ENCODE measurements around the gene SCFD2. TPM values are rescaled to one million over a fixed set of nuclear protein-coding genes. Genes with fewer than 3 reads are reported as not detected.

Gene SCFD2
- total RNA-seq, 2 experiments from 2014 or later: 18.8 to 19.9 TPM

DNA sequence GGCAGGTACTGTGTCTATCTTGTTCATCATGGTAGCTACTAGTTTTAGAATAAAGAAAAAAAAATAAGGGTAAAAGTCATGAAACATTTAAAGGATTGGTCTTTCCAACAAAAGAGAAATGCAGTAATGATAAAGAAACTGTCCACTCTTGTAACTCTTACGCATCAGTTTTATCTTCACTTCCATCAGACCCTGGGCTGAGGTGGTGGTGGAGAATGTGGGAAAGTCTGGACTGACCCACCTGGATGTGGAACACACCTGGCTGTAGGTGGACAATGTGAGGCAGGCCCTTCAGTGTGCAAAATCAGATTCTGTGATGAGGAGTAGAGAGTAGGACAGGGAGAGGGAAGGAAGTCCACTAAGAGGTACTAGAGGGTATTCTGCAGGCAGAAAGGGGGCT lies 375.2 kb downstream of the SCFD2 start:
- no peak overlapping the region for H3K4me3 Mint-ChIP-seq
- H3K4me1 Mint-ChIP-seq (ENCODE audit: low read depth): no peaks in the 10 kb centered on the region
- ChIA-PET POLR2A (no interaction called here), CTCF (no interaction called here)
- no peak for DNase-seq
- H3K27me3 Mint-ChIP-seq: no peaks in the 10 kb centered on the region
- no peaks in the 10 kb centered on the region for H3K9me3 Mint-ChIP-seq
- H3K27ac Mint-ChIP-seq: no peak overlapping the region
- intact Hi-C loops (cut with micrococcal nuclease): no loop called here
- H3K36me3 Mint-ChIP-seq: peaks cover 1% of the 10 kb centered on the region

- Mint-ChIP-seq H3K27ac (no peak overlapping the region), H3K4me1 (ENCODE audit: low read depth) (no peaks in the 10 kb centered on the region), H3K9me3 (no peaks in the 10 kb centered on the region), H3K36me3 (peaks cover 1% of the 10 kb centered on the region), H3K4me3 (no peak overlapping the region), H3K27me3 (no peaks in the 10 kb centered on the region)
- intact Hi-C loops (cut with micrococcal nuclease): no loop called here
- POLR2A ChIA-PET: no interaction called here
- CTCF ChIA-PET: no interaction called here
- DNase-seq: no peak
Measured at GRCh38 chr4:52989865-52990264, 376.0 kb downstream of the SCFD2 start.

DNA sequence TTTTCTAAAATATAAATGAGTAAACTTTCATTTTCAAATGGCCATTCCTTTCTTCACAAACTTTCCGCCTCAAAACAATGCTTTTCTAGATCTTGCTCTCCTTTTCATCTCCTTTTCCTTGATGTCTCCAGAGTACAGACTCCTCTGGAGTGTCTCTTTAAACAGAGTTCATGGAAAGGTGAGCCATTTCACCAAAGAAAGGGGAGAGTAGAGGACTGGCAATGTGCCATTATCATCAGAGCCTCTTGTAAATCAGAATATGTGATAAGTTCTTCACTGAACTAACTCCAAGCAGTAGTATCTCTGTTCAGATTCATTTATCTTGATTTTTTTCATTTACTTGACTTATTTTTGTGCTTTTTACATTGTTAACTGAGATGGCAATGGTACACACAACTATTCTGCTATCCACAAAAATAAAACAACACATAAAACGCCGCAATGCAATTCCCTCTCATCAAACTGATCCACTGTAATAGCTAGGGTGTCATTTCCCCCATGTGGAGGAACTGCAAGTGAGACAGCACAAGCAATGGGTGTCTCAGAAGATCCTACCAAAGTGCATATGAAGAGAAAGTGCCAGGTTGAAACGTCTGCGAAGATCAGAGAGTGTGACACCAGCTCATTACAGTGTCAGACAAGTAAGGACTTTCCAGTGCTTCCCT lies 378.3 kb downstream of the SCFD2 start:
- no peak for DNase-seq
- intact Hi-C loops (cut with micrococcal nuclease): no loop called here
- Mint-ChIP-seq H3K4me3 (no peak overlapping the region), H3K27ac (no peak overlapping the region), H3K36me3 (no peaks in the 10 kb centered on the region), H3K27me3 (no peaks in the 10 kb centered on the region), H3K9me3 (no peaks in the 10 kb centered on the region), H3K4me1 (ENCODE audit: low read depth) (peaks cover 4% of the 10 kb centered on the region)
- ChIA-PET CTCF (interaction anchor here (1.5 to 8.8 kb wide), 2 partner anchors 441 to 611 kb away, joined by 5 to 132 read pairs; no protein-coding TSS in a partner anchor), POLR2A (no interaction called here)

DNA sequence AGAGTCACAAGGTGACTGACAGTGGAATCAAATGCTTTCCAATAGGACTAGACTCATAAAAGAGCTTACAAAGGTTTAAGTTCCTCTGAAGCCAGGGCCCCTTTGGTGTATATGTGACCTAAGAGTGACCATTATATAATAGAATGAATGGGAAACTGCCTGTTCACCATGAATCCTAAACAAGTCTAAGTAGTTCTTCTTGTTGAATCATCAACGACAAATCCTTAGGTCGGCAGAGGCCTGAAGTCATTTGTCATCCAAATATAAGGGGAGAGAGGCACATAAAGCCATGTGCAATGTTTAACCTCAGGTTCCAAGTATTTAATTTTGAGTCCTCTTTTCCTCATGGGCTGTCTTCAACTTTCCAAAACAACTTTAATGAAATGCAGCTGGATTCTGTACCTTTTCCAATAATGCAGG lies 381.4 kb downstream of the SCFD2 start:
- POLR2A ChIA-PET: no interaction called here
- Mint-ChIP-seq H3K4me1 (ENCODE audit: low read depth) (peaks cover 4% of the 10 kb centered on the region), H3K4me3 (no peak overlapping the region), H3K27ac (no peak overlapping the region), H3K36me3 (no peaks in the 10 kb centered on the region), H3K9me3 (no peaks in the 10 kb centered on the region), H3K27me3 (no peaks in the 10 kb centered on the region)
- DNase-seq: no peak
- CTCF ChIA-PET: interaction anchor here (1.0 to 8.8 kb wide), 7 partner anchors 8 to 1250 kb away, joined by 3 to 132 read pairs (median 4); no protein-coding TSS in a partner anchor
- intact Hi-C loops (cut with micrococcal nuclease): no loop called here

DNA sequence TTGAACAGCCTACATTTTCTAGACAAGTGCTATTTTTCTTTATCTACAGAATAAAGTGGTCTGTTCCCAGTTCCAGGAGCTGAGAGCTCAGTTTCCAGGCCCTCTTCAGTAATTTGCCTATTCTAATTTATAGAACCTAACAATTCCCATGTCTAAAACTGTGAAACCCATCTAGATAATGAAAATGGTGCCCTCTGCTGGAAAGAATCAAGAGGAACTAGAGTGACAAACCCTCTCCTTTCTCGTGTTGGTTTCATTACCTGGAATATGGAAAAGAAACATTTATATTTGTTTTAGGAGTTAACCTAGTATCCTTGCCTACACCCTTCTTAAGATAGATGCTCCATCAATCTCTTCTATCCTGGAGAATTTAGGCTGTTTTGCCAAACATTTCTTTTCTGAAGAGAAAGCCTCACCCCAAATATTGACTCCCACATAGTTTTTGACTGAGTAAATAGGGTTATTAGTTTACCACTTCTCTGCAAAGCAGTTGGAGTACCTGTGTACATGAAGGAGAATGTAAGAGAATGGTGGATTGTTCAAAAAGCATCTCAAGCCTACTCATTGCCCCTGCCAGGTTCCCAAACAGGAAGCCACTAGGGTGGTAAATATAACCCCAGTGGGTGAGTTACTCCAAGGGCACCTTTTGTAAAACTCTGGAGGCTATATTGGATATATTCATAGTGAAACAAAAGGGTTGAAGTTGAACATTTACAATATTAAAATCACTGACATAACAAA lies 382.1 kb downstream of the SCFD2 start:
- no peak overlapping the region for H3K4me3 Mint-ChIP-seq
- H3K27me3 Mint-ChIP-seq: no peaks in the 10 kb centered on the region
- H3K4me1 Mint-ChIP-seq (ENCODE audit: low read depth): peaks cover 4% of the 10 kb centered on the region
- no peak for DNase-seq
- ChIA-PET POLR2A (no interaction called here), CTCF (interaction anchor here (0.6 to 8.8 kb wide), 15 partner anchors 17 to 1250 kb away, joined by 3 to 132 read pairs (median 4); no protein-coding TSS in a partner anchor)
- intact Hi-C loops (cut with micrococcal nuclease): loop anchor here (2.0 kb wide), 5 partner anchors 73 to 439 kb away; no protein-coding TSS in a partner anchor
- H3K36me3 Mint-ChIP-seq: no peaks in the 10 kb centered on the region
- no peak overlapping the region for H3K27ac Mint-ChIP-seq
- no peaks in the 10 kb centered on the region for H3K9me3 Mint-ChIP-seq

DNA sequence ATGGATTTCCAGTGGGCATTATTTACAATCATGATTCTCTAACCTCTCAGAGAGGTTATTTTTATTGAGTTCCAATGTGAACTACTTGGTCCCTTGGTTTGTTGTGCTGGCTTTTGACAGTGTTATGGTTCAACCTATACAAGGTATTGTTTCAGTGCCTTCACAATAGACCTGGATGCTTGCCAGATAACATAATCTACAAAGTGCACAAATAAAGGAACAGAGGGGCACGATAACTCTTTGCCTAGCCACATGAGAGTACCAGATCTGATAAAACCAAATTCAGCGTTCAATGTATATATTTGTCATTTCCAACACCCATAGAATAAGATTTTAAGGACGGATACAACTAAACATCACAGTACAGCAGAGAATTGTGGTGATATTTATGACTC lies 382.9 kb downstream of the SCFD2 start:
- intact Hi-C loops (cut with micrococcal nuclease): loop anchor here (2.0 kb wide), 5 partner anchors 72 to 438 kb away; no protein-coding TSS in a partner anchor
- Mint-ChIP-seq H3K27me3 (no peaks in the 10 kb centered on the region), H3K4me1 (ENCODE audit: low read depth) (peaks cover 4% of the 10 kb centered on the region), H3K27ac (no peak overlapping the region), H3K9me3 (no peaks in the 10 kb centered on the region), H3K36me3 (no peaks in the 10 kb centered on the region), H3K4me3 (no peak overlapping the region)
- POLR2A ChIA-PET: no interaction called here
- CTCF ChIA-PET: interaction anchor here (0.6 to 8.8 kb wide), 14 partner anchors 16 to 1250 kb away, joined by 3 to 132 read pairs (median 4); no protein-coding TSS in a partner anchor
- no peak for DNase-seq

- POLR2A ChIA-PET: no interaction called here
Measured at GRCh38 chr4:52982255-52982945, 383.5 kb downstream of the SCFD2 start.

DNA sequence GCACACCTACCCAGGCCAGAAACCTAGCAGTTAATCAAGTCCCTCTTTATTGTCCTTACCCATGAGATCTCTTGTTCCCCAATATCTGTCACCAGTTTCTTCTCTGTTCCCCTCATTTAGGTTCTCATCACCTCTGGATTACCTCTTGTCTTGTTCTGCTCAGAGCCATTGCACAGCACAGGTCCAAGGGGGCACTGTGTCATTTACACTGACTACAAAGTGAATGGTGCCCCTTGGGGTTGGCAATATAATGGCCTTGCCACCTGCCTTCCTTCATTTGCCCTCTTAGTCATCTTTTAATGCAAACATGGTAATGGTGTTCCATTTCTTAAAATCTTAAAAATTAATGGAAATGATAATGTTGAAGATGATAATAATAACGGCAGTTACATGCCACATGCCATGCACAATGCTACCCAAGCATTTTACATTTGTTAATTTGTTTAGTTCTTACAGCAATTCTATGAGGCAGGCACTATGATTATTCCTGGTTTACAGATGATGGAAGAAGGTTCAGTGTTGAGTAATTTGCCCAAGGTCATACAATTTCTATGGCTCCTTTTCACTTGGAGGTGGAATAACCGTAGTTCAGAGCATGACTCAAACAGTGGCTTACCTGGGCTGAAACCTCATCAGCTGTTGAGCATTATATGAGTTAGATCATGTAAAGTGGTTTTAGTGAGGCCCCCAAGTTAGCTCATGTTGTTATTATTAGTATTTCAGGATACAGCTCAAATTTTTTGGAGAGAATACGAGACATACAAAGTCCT lies 385.9 kb downstream of the SCFD2 start:
- Mint-ChIP-seq H3K9me3 (peaks cover 2% of the 10 kb centered on the region), H3K36me3 (peaks cover 5% of the 10 kb centered on the region), H3K4me1 (ENCODE audit: low read depth) (peaks cover 6% of the 10 kb centered on the region), H3K4me3 (no peak overlapping the region), H3K27ac (no peak overlapping the region), H3K27me3 (no peaks in the 10 kb centered on the region)
- ChIA-PET POLR2A (no interaction called here), CTCF (interaction anchor here (8.8 kb wide), 1 partner anchor 434 kb away, joined by 132 read pairs; no protein-coding TSS in a partner anchor)
- no peak for DNase-seq
- intact Hi-C loops (cut with micrococcal nuclease): loop anchor here (5.0 kb wide), 1 partner anchor 158 kb away; no protein-coding TSS in a partner anchor

More at GRCh38 chr4:52982255-52982945, 383.5 kb downstream of the SCFD2 start:
- intact Hi-C loops (cut with micrococcal nuclease): loop anchor here (2.0 kb wide), 5 partner anchors 72 to 438 kb away; no protein-coding TSS in a partner anchor
- DNase-seq: no peak
- Mint-ChIP-seq H3K4me3 (no peak overlapping the region), H3K27me3 (no peaks in the 10 kb centered on the region), H3K36me3 (no peaks in the 10 kb centered on the region), H3K4me1 (ENCODE audit: low read depth) (peaks cover 5% of the 10 kb centered on the region), H3K9me3 (no peaks in the 10 kb centered on the region), H3K27ac (no peak overlapping the region)
- CTCF ChIA-PET: interaction anchor here (1.2 to 8.8 kb wide), 8 partner anchors 18 to 1251 kb away, joined by 4 to 132 read pairs (median 6); no protein-coding TSS in a partner anchor

DNA sequence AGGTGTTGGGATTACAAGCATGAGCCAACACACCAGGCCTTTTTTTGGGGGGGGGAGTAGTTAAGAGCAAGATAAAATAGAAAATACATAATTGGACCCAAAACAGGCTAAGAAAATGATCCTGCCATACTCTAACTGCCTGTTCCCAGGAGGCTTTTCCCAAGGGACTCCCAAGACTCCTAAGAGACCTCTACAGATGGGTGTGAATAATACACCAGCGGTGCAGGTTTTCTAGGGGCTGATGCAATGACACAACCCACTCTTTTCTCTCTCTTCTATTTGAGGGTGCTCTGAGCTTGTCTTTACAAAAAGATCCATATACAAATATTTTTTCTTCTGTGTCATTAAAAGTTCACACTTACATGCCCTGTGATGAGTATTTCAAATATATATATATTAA lies 386.8 kb downstream of the SCFD2 start:
- H3K36me3 Mint-ChIP-seq: peaks cover 5% of the 10 kb centered on the region
- ChIA-PET POLR2A (no interaction called here), CTCF (interaction anchor here (0.8 kb wide), 1 partner anchor 434 kb away, joined by 3 read pairs; no protein-coding TSS in a partner anchor)

GRCh38 chr4:52977252-52977651 lies 388.6 kb downstream of the SCFD2 start:
- intact Hi-C loops (cut with micrococcal nuclease): loop anchor here (2.0 to 5.0 kb wide), 2 partner anchors 86 to 155 kb away; no protein-coding TSS in a partner anchor
- ChIA-PET CTCF (interaction anchor here (2.0 kb wide), 1 partner anchor 432 kb away, joined by 9 read pairs; no protein-coding TSS in a partner anchor), POLR2A (no interaction called here)
- peaks cover 5% of the 10 kb centered on the region for H3K36me3 Mint-ChIP-seq
- no peak for DNase-seq
- H3K27me3 Mint-ChIP-seq: no peaks in the 10 kb centered on the region
- no peak overlapping the region for H3K27ac Mint-ChIP-seq
- H3K9me3 Mint-ChIP-seq: peaks cover 2% of the 10 kb centered on the region
- no peak overlapping the region for H3K4me3 Mint-ChIP-seq
- H3K4me1 Mint-ChIP-seq (ENCODE audit: low read depth): peaks cover 2% of the 10 kb centered on the region

More for the DNA sequence above, 386.8 kb downstream of the SCFD2 start:
- H3K4me3 Mint-ChIP-seq: no peak overlapping the region
- DNase-seq: no peak
- intact Hi-C loops (cut with micrococcal nuclease): loop anchor here (5.0 kb wide), 1 partner anchor 157 kb away; no protein-coding TSS in a partner anchor
- no peaks in the 10 kb centered on the region for H3K27me3 Mint-ChIP-seq
- peaks cover 6% of the 10 kb centered on the region for H3K4me1 Mint-ChIP-seq (ENCODE audit: low read depth)
- H3K9me3 Mint-ChIP-seq: peaks cover 2% of the 10 kb centered on the region
- no peak overlapping the region for H3K27ac Mint-ChIP-seq

GRCh38 chr4:52976523-52977230 lies 389.2 kb downstream of the SCFD2 start:
- peaks cover 2% of the 10 kb centered on the region for H3K4me1 Mint-ChIP-seq (ENCODE audit: low read depth)
- H3K36me3 Mint-ChIP-seq: peaks cover 5% of the 10 kb centered on the region
- POLR2A ChIA-PET: no interaction called here
- no peaks in the 10 kb centered on the region for H3K27me3 Mint-ChIP-seq
- peak; percentile 20 for DNase-seq
- H3K4me3 Mint-ChIP-seq: no peak overlapping the region
- intact Hi-C loops (cut with micrococcal nuclease): loop anchor here (2.0 to 5.0 kb wide), 2 partner anchors 86 to 154 kb away; no protein-coding TSS in a partner anchor
- peaks cover 2% of the 10 kb centered on the region for H3K9me3 Mint-ChIP-seq
- CTCF ChIA-PET: interaction anchor here (0.8 to 2.0 kb wide), 2 partner anchors 8 to 431 kb away, joined by 3 to 9 read pairs; no protein-coding TSS in a partner anchor
- H3K27ac Mint-ChIP-seq: no peak overlapping the region
